ENCODE results near the gene STK11IP. TPM values are rescaled to one million over a fixed set of nuclear protein-coding genes. Genes with fewer than 3 reads are reported as not detected.

Gene STK11IP
- total and polyA plus RNA-seq, 2 of the 13 experiments (the other 11 are each of a cell fraction or from before 2014, with no cell fraction given): 12.8 to 24.0 TPM

- WGBS (ENCODE audit: low lambda C conversion rate): 10% methylated on average over 11 of the region's 13 CpGs
- Histone ChIP-seq H3K9ac (ENCODE audit: insufficient read depth, low read depth, low read length) (no peak overlapping the region), H3K9me3 (ENCODE audit: low read length) (no peaks in the 10 kb centered on the region), H3K4me1 (ENCODE audit: insufficient read depth, low read length) (no peaks in the 10 kb centered on the region), H3K27me3 (ENCODE audit: control insufficient read depth in 1 of 2, insufficient read depth in 2 of 2, low read length in 2 of 2) (peaks cover 28 to 92% of the 10 kb centered on the region in 2 experiments), H3K36me3 (replicated peaks in 1 of 2; ENCODE audit: control insufficient read depth in 1 of 2, insufficient read depth in 2 of 2, low read length in 2 of 2) (no peaks in the 10 kb centered on the region), H2AFZ (ENCODE audit: low read length) (no peak overlapping the region), H4K20me1 (ENCODE audit: insufficient read depth, low read length) (no peaks in the 10 kb centered on the region), H3K79me2 (ENCODE audit: insufficient read depth, low read length) (no peaks in the 10 kb centered on the region), H3K27ac (ENCODE audit: extremely low read length, insufficient read depth, low read length) (no peak overlapping the region), H3K4me3 (replicated peaks in 1 of 3; ENCODE audit: insufficient read depth in 1 of 3, low read depth in 2 of 3, low read length in 3 of 3) (no peak overlapping the region), H3K4me2 (ENCODE audit: low read depth, low read length) (no peak overlapping the region)
- ATAC-seq (no peak), DNase-seq (ENCODE audit: low spot score) (no peak), FAIRE-seq (peak; percentile 67)
- in situ Hi-C loops (cut with HindIII; ENCODE audit: extremely low pct_ligation_motif_present, low pct_unique_long_range_greater_than_20kb): no loop called here
- TF ChIP-seq FOXP1 (IDR thresholded peaks at IDR 0.05): 0 out of 2 replicates have a peak, but pooled peaks have one; percentile 11
- TF ChIP-seq FOXP1 (CRISPR knock-in tag; IDR thresholded peaks at IDR 0.05): no peak
- no peak for TF ChIP-seq SIN3B (IDR thresholded peaks at IDR 0.05; ENCODE audit: low read length)
- peak; percentile 73 for TF ChIP-seq CREB1 (IDR thresholded peaks at IDR 0.05)
- no peak for TF ChIP-seq CREB1 (CRISPR knock-in tag; IDR thresholded peaks at IDR 0.05)
- 0 out of 2 replicates have a peak, but pooled peaks have one; percentile 14 for TF ChIP-seq LCORL (IDR thresholded peaks at IDR 0.05)
- TF ChIP-seq LCORL (CRISPR knock-in tag; IDR thresholded peaks at IDR 0.05): no peak
- TF ChIP-seq ATF7 (IDR thresholded peaks at IDR 0.05): peak; percentile 10; the same call in 1 of the 2 replicates
- TF ChIP-seq ATF7 (CRISPR knock-in tag; IDR thresholded peaks at IDR 0.05): no peak
- 0 out of 2 replicates have a peak, but pooled peaks have one; percentile 23 for TF ChIP-seq FOXA1 (IDR thresholded peaks at IDR 0.05)
- TF ChIP-seq FOXA1 (CRISPR knock-in tag; IDR thresholded peaks at IDR 0.05): no peak
- TF ChIP-seq PLRG1 (conservative IDR thresholded peaks at IDR 0.05): 0 out of 2 replicates have a peak, but pooled peaks have one; percentile 20
- TF ChIP-seq FOXO1 (CRISPR knock-in tag; IDR thresholded peaks at IDR 0.05): no peak
- no peak for TF ChIP-seq ZNF75D (CRISPR knock-in tag; IDR thresholded peaks at IDR 0.05; ENCODE audit: borderline replicate concordance)
- TF ChIP-seq ZNF879 (CRISPR knock-in tag; IDR thresholded peaks at IDR 0.05): no peak
- TF ChIP-seq, protein P1, sequence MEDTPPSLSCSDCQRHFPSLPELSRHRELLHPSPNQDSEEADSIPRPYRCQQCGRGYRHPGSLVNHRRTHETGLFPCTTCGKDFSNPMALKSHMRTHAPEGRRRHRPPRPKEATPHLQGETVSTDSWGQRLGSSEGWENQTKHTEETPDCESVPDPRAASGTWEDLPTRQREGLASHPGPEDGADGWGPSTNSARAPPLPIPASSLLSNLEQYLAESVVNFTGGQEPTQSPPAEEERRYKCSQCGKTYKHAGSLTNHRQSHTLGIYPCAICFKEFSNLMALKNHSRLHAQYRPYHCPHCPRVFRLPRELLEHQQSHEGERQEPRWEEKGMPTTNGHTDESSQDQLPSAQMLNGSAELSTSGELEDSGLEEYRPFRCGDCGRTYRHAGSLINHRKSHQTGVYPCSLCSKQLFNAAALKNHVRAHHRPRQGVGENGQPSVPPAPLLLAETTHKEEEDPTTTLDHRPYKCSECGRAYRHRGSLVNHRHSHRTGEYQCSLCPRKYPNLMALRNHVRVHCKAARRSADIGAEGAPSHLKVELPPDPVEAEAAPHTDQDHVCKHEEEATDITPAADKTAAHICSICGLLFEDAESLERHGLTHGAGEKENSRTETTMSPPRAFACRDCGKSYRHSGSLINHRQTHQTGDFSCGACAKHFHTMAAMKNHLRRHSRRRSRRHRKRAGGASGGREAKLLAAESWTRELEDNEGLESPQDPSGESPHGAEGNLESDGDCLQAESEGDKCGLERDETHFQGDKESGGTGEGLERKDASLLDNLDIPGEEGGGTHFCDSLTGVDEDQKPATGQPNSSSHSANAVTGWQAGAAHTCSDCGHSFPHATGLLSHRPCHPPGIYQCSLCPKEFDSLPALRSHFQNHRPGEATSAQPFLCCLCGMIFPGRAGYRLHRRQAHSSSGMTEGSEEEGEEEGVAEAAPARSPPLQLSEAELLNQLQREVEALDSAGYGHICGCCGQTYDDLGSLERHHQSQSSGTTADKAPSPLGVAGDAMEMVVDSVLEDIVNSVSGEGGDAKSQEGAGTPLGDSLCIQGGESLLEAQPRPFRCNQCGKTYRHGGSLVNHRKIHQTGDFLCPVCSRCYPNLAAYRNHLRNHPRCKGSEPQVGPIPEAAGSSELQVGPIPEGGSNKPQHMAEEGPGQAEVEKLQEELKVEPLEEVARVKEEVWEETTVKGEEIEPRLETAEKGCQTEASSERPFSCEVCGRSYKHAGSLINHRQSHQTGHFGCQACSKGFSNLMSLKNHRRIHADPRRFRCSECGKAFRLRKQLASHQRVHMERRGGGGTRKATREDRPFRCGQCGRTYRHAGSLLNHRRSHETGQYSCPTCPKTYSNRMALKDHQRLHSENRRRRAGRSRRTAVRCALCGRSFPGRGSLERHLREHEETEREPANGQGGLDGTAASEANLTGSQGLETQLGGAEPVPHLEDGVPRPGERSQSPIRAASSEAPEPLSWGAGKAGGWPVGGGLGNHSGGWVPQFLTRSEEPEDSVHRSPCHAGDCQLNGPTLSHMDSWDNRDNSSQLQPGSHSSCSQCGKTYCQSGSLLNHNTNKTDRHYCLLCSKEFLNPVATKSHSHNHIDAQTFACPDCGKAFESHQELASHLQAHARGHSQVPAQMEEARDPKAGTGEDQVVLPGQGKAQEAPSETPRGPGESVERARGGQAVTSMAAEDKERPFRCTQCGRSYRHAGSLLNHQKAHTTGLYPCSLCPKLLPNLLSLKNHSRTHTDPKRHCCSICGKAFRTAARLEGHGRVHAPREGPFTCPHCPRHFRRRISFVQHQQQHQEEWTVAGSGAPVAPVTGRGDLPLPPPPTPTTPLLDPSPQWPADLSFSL (CRISPR knock-in tag; IDR thresholded peaks at IDR 0.05): peak; percentile 73
- TF ChIP-seq NONO (IDR thresholded peaks at IDR 0.05): 0 out of 2 replicates have a peak, but pooled peaks have one; percentile 48
- TF ChIP-seq NONO (CRISPR knock-in tag; conservative IDR thresholded peaks at IDR 0.05): no peak
- TF ChIP-seq IKZF1 (IDR thresholded peaks at IDR 0.05): peak; percentile 36; the same call in 1 of the 2 replicates
- no TSS peak for BruUV-seq (replicated peaks)
- intact Hi-C loops (cut with micrococcal nuclease; ENCODE audit: unreplicated experiment): no loop called here
- ChIA-PET CTCF (ENCODE audit: low intra/inter-chr PET ratio, low total read pairs) (no interaction called here), POLR2A (no interaction called here)
These were observed 39.5 kb downstream of the STK11IP start for GRCh38 chr2:219636941-219637841.

Data from HepG2 (cell line).